ENCODE data around the gene HOXC13. TPM values are rescaled to one million over a fixed set of nuclear protein-coding genes. Genes with fewer than 3 reads are reported as not detected.

The HOXC13 gene
- total RNA-seq, 1 donor from 2014 or later: not detected

- Histone ChIP-seq H3K4me1 (peaks cover 33% of the 10 kb centered on the region), H3K9me3 (no peaks in the 10 kb centered on the region), H3K4me3 (peak overlapping the region; percentile 3), H3K27ac (no peak overlapping the region), H3K36me3 (no peaks in the 10 kb centered on the region), H3K27me3 (ENCODE audit: low read depth) (peaks cover 100% of the 10 kb centered on the region)
- intact Hi-C loops (cut with DNase I): no loop called here
- peak in 1 of 2 donors; percentile 24 for ATAC-seq
- TF ChIP-seq CTCF (IDR thresholded peaks at IDR 0.05): no peak
- no peak for DNase-seq
These were observed 55.8 kb downstream of the HOXC13 start for GRCh38 chr12:53994264-53995001.

GRCh38 chr12:53995002-53995377 is 56.4 kb downstream of the HOXC13 start:
- TF ChIP-seq CTCF (IDR thresholded peaks at IDR 0.05): no peak
- no peak for ATAC-seq
- peaks cover 37% of the 10 kb centered on the region for H3K4me1 ChIP-seq
- H3K9me3 ChIP-seq: no peaks in the 10 kb centered on the region
- intact Hi-C loops (cut with DNase I): no loop called here
- H3K36me3 ChIP-seq: no peaks in the 10 kb centered on the region
- H3K27ac ChIP-seq: no peak overlapping the region
- H3K27me3 ChIP-seq (ENCODE audit: low read depth): peaks cover 100% of the 10 kb centered on the region
- no peak for DNase-seq
- peak overlapping the region; percentile 52 for H3K4me3 ChIP-seq

GRCh38 chr12:53995378-53996239 is 57.0 kb downstream of the HOXC13 start:
- H3K36me3 ChIP-seq: no peaks in the 10 kb centered on the region
- TF ChIP-seq CTCF (IDR thresholded peaks at IDR 0.05): no peak
- intact Hi-C loops (cut with DNase I): no loop called here
- peaks cover 100% of the 10 kb centered on the region for H3K27me3 ChIP-seq (ENCODE audit: low read depth)
- H3K4me1 ChIP-seq: peaks cover 42% of the 10 kb centered on the region
- ATAC-seq: peak; percentile 56 to 71
- H3K9me3 ChIP-seq: no peaks in the 10 kb centered on the region
- peak overlapping the region; percentile 52 for H3K4me3 ChIP-seq
- DNase-seq: no peak
- H3K27ac ChIP-seq: no peak overlapping the region

Small RNA genes within 50 kb of the gene (microRNA-seq; reads per million reads assigned to microRNA genes)
- gene MIR196A2 (ENCODE audit: borderline number of aligned reads): 1.5 reads per million

Other genes starting within 250 kb of the HOXC13 start
- 212 TPM for gene CALCOCO1, start 211.4 kb upstream of the HOXC13 start, total RNA-seq
- gene CISTR, start 186.9 kb upstream of the HOXC13 start, total RNA-seq: not detected
- not detected for gene HOXC12, start 16.1 kb downstream of the HOXC13 start, total RNA-seq
- not detected for gene HOXC11, start 34.3 kb downstream of the HOXC13 start, total RNA-seq
- not detected for gene HOTAIR, start 36.1 kb downstream of the HOXC13 start, total RNA-seq
- gene HOXC10, start 46.3 kb downstream of the HOXC13 start, total RNA-seq: not detected
- gene HOXC9, start 61.3 kb downstream of the HOXC13 start, total RNA-seq: not detected
- not detected for gene HOXC8, start 70.2 kb downstream of the HOXC13 start, total RNA-seq
- 0.50 TPM for gene HOXC6, start 89.6 kb downstream of the HOXC13 start, total RNA-seq
- gene HOXC5, start 94.2 kb downstream of the HOXC13 start, total RNA-seq: not detected
- gene HOXC4, start 115.0 kb downstream of the HOXC13 start, total RNA-seq: 0.47 TPM

Data from lower lobe of right lung (tissue), 2 donors.